ENCODE results near the gene IGFL1. TPM values are rescaled to one million over a fixed set of nuclear protein-coding genes. Genes with fewer than 3 reads are reported as not detected.
"Not testable (repeated sequence)": the region's sequence is repeated elsewhere in the genome, so short reads cannot be mapped to it uniquely, and the experiment has no call there.

IGFL1 gene
- total RNA-seq, result not detected

GRCh38 chr19:46229442-46229841, at the start of gene IGFL1:
Gene IGFL1, plus strand, starts transcription at chr19:46229742. Its CDS starts 33 bp downstream, at chr19:46229775.
- no peaks in the 10 kb centered on the region for H3K4me1 Mint-ChIP-seq (ENCODE audit: low read depth)
- no peaks in the 10 kb centered on the region for H3K36me3 Mint-ChIP-seq (ENCODE audit: insufficient read depth in 2 of 2)
- peaks cover 43% of the 10 kb centered on the region for H3K27me3 Mint-ChIP-seq (ENCODE audit: low read depth)
- DNase-seq (no peak), ATAC-seq (replicated peaks in 1 of 2) (no peak)
- H3K27ac Mint-ChIP-seq, result no peak within 1 kb of the TSS
- H3K9me3 Mint-ChIP-seq, result no peaks in the 10 kb centered on the region
- H3K4me3 Mint-ChIP-seq, result no peak within 1 kb of the TSS

- ATAC-seq (replicated peaks in 1 of 2), result no peak
- Mint-ChIP-seq H3K9me3 (no peaks in the 10 kb centered on the region), H3K4me1 (ENCODE audit: low read depth) (peaks cover 38% of the 10 kb centered on the region), H3K27me3 (ENCODE audit: low read depth) (peaks cover 63% of the 10 kb centered on the region), H3K4me3 (no peak overlapping the region), H3K36me3 (ENCODE audit: insufficient read depth in 2 of 2) (no peaks in the 10 kb centered on the region), H3K27ac (no peak overlapping the region)
- DNase-seq, result no peak
Measured at GRCh38 chr19:46180701-46181387, 48.7 kb upstream of the IGFL1 start.

DNA sequence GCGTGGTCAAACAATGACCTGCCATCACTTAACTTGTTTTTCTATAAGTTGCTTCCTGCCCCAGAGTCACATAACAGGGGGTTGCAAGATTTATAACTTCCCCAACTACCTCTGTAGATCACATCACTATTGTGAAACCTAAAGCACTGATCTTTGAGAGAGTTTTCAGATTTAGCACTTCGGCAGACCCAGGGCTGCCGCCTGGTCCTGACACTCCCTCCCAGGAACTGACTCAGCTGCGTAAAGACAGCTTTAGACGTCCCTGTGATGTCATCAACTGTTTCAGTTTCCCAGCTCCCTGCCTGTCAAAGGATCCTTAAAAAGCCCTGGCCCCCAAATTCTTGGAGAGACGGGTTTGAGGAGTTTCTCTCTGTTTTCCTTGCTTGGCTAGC, 48.2 kb upstream of the IGFL1 start:
- H3K27me3 Mint-ChIP-seq (ENCODE audit: low read depth), result peaks cover 64% of the 10 kb centered on the region
- H3K9me3 Mint-ChIP-seq, result no peaks in the 10 kb centered on the region
- H3K27ac Mint-ChIP-seq, result no peak overlapping the region
- H3K36me3 Mint-ChIP-seq (ENCODE audit: insufficient read depth in 2 of 2), result no peaks in the 10 kb centered on the region
- H3K4me3 Mint-ChIP-seq, result peak overlapping the region; percentile 1 to 36
- peaks cover 38% of the 10 kb centered on the region for H3K4me1 Mint-ChIP-seq (ENCODE audit: low read depth)
- DNase-seq (peak; percentile 22 to 48), ATAC-seq (replicated peaks in 1 of 2) (peak; percentile 83 to 94)

DNA sequence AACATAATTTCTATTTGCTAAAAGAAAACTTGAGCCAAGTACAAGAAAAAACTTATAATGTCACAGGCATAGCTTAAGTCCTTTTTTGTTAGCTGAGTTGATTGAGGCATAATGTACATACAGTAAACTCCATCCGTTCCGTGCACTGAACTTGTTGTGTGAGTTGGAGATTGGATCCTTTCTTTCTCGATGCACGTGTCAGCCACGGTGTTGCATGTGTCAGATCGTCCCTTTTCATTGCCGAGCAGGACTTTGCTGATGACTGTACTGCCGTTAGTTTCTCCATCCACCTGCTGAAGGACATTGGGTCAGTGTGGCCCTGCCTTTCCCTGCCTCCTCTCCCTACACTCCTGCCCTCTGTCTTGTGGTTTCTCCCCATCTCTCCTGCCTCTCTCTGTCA, 47.1 kb upstream of the IGFL1 start:
- no peaks in the 10 kb centered on the region for H3K9me3 Mint-ChIP-seq
- H3K4me3 Mint-ChIP-seq, result no peak overlapping the region
- peaks cover 63% of the 10 kb centered on the region for H3K27me3 Mint-ChIP-seq (ENCODE audit: low read depth)
- no peaks in the 10 kb centered on the region for H3K36me3 Mint-ChIP-seq (ENCODE audit: insufficient read depth in 2 of 2)
- H3K4me1 Mint-ChIP-seq (ENCODE audit: low read depth), result peaks cover 38% of the 10 kb centered on the region
- no peak overlapping the region for H3K27ac Mint-ChIP-seq
- ATAC-seq (replicated peaks in 1 of 2), result no peak
- no peak for DNase-seq

DNA sequence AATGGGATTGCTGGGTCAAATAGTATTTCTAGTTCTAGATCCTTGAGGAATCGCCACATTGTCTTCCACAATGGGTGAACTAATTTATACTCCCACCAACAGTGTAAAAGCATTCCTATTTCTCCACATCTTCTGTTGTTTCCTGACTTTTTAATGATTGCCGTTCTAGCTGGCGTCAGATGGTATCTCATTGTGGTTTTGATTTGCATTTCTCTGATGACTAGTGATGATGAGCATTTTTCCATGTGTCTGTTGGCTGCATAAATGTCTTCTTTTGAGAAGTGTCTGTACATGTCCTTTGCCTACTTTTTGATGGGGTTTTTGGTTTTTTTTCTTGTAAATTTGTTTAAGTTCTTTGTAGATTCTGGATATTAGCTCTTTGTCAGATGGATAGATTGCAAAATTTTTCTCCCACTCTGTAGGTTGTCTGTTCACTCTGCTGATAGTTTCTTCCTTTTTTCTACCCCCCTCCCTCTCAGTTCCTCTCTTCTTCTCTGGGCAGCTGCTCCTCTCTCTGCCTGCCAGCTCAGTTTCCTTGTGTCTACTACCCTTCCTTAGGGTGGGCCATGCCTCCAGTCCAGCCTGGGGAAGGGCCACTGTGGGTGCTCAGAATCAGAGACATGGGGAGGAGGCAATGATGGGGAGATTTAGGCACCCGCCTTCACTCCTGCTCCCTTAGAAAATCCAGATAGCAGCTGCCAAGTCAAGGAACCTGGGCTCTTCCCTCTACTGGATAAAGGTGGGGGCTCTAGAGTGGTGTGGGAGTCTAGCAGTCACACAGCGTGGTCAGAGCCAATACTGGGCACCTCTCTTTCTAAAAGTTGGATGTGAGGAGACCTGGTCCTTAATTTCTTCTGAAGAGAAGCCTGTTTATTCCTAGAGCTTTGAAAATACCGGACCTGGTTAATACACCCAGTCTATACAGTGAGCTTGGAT, 44.5 kb upstream of the IGFL1 start:
- DNase-seq; H3K36me3 Mint-ChIP-seq (ENCODE audit: insufficient read depth in 2 of 2); H3K9me3 Mint-ChIP-seq: not testable (repeated sequence)
- Mint-ChIP-seq H3K4me3 (peak overlapping the region; percentile 13 to 21), H3K27ac (peak overlapping the region; percentile 5), H3K4me1 (ENCODE audit: low read depth) (peaks cover 38% of the 10 kb centered on the region), H3K27me3 (ENCODE audit: low read depth) (peaks cover 58% of the 10 kb centered on the region)
- peak; percentile 24 to 56 for ATAC-seq (replicated peaks in 1 of 2)

DNA sequence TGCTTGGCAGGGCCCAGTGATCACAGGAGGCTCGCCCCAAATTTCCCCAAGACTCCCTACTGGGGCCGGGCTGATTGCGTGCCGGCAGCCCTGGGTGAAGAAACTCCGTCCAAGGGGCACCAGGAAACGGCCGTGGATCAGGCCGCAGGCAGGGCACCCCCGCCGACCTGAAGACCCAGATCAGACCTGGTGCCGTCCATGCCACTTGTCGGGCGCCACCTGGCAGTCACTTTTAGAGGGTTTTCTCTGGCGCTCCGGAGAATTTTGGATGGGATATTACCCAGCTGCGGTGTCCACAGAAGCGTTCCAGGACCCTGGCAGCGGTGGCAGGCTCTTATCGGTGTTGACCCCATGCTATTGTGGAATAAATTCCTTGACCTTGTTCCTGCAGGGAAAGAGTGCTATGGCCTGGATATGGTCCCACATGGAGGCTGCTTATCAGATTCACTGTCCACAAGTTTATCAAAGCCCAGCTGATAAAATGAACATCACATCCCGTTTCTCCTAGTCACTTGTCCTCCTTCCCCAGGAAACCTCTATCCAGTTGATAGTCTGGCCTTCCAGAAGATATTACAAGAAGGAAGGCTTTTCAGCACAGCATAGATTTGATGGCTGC, 43.3 kb upstream of the IGFL1 start:
- Mint-ChIP-seq H3K4me1 (ENCODE audit: low read depth) (peaks cover 35% of the 10 kb centered on the region), H3K9me3 (no peaks in the 10 kb centered on the region), H3K27ac (no peak overlapping the region), H3K4me3 (no peak overlapping the region), H3K36me3 (ENCODE audit: insufficient read depth in 2 of 2) (no peaks in the 10 kb centered on the region), H3K27me3 (ENCODE audit: low read depth) (peaks cover 70% of the 10 kb centered on the region)
- no peak for ATAC-seq (replicated peaks in 1 of 2)
- no peak for DNase-seq

DNA sequence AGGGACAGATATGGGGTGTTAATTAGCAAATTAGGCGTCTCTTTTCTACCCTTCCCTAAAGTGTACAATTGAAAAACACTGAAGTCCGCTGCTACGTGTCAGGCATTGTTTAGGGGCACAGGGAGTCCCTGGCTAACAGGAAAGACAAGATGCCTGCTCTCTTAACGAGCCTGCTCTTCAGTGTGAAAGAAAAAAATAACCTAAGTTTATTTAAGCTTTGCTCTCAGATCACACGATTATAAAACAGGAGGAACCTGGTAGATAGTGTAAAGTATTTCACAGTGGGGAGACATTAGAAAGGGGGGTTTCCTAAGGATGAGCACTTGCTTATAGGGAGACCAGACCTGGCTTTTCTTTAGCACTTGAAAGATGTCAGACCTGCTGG, 42.8 kb upstream of the IGFL1 start:
- Mint-ChIP-seq H3K4me3 (no peak overlapping the region), H3K27me3 (ENCODE audit: low read depth) (peaks cover 75% of the 10 kb centered on the region), H3K27ac (no peak overlapping the region), H3K9me3 (no peaks in the 10 kb centered on the region), H3K36me3 (ENCODE audit: insufficient read depth in 2 of 2) (no peaks in the 10 kb centered on the region), H3K4me1 (ENCODE audit: low read depth) (peaks cover 30% of the 10 kb centered on the region)
- ATAC-seq (replicated peaks in 1 of 2) (no peak), DNase-seq (no peak)

- Mint-ChIP-seq H3K9me3 (no peaks in the 10 kb centered on the region), H3K4me1 (ENCODE audit: low read depth) (peaks cover 11% of the 10 kb centered on the region), H3K4me3 (no peak overlapping the region), H3K36me3 (ENCODE audit: insufficient read depth in 2 of 2) (no peaks in the 10 kb centered on the region), H3K27me3 (ENCODE audit: low read depth) (peaks cover 71% of the 10 kb centered on the region), H3K27ac (no peak overlapping the region)
- DNase-seq, result no peak
- no peak for ATAC-seq (replicated peaks in 1 of 2)
Measured at GRCh38 chr19:46189971-46190888, 39.3 kb upstream of the IGFL1 start.

DNA sequence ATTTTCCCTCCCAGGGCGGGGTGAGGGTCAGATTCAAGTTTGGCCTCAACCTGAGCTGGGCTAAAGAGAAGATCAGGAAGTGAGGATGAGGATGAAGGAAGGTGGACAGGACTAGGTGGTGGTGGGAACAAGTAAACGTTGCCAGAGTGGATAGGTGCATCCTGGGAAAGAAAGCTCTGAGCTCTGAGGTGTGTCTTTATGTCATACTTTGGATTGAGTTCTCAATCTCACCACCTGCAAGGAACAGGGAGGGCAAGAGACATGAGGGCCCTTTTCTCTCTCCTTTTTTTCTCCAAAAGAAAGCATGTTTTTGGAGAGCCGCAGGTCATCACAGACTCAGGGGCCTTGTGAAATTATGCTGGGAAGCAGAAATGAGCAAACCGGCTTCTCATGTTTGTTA, 38.2 kb upstream of the IGFL1 start:
- DNase-seq (no peak), ATAC-seq (replicated peaks in 1 of 2) (no peak)
- Mint-ChIP-seq H3K27ac (no peak overlapping the region), H3K4me1 (ENCODE audit: low read depth) (peaks cover 4% of the 10 kb centered on the region), H3K36me3 (ENCODE audit: insufficient read depth in 2 of 2) (no peaks in the 10 kb centered on the region), H3K9me3 (no peaks in the 10 kb centered on the region), H3K27me3 (ENCODE audit: low read depth) (peaks cover 77% of the 10 kb centered on the region), H3K4me3 (no peak overlapping the region)

- H3K4me3 Mint-ChIP-seq, result no peak overlapping the region
- peaks cover 77% of the 10 kb centered on the region for H3K27me3 Mint-ChIP-seq (ENCODE audit: low read depth)
- no peaks in the 10 kb centered on the region for H3K36me3 Mint-ChIP-seq (ENCODE audit: insufficient read depth in 2 of 2)
- peaks cover 4% of the 10 kb centered on the region for H3K4me1 Mint-ChIP-seq (ENCODE audit: low read depth)
- DNase-seq (no peak), ATAC-seq (replicated peaks in 1 of 2) (no peak)
- H3K9me3 Mint-ChIP-seq, result no peaks in the 10 kb centered on the region
- H3K27ac Mint-ChIP-seq, result no peak overlapping the region
Measured at GRCh38 chr19:46191972-46192371, 37.6 kb upstream of the IGFL1 start.

DNA sequence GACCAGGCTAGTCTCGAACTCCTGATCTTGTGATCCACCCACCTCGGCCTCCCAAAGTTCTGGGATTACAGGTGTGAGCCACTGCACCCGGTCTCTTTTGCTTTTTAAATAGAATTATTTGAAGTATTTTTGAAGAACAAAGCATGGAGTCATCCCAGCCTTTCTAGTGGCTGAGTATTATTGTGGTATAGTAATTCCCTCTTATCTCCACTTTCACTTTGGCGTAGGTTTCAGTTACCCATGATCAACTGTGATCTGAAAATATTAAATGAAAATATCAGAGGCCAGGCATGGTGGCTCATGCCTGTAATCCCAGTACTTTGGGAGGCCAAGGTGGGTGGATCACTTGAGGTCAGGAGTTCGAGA, 36.9 kb upstream of the IGFL1 start:
- H3K9me3 Mint-ChIP-seq; H3K4me3 Mint-ChIP-seq; H3K36me3 Mint-ChIP-seq (ENCODE audit: insufficient read depth in 2 of 2); ATAC-seq (replicated peaks in 1 of 2); H3K4me1 Mint-ChIP-seq (ENCODE audit: low read depth); H3K27ac Mint-ChIP-seq; DNase-seq: not testable (repeated sequence)
- peaks cover 83% of the 10 kb centered on the region for H3K27me3 Mint-ChIP-seq (ENCODE audit: low read depth)

DNA sequence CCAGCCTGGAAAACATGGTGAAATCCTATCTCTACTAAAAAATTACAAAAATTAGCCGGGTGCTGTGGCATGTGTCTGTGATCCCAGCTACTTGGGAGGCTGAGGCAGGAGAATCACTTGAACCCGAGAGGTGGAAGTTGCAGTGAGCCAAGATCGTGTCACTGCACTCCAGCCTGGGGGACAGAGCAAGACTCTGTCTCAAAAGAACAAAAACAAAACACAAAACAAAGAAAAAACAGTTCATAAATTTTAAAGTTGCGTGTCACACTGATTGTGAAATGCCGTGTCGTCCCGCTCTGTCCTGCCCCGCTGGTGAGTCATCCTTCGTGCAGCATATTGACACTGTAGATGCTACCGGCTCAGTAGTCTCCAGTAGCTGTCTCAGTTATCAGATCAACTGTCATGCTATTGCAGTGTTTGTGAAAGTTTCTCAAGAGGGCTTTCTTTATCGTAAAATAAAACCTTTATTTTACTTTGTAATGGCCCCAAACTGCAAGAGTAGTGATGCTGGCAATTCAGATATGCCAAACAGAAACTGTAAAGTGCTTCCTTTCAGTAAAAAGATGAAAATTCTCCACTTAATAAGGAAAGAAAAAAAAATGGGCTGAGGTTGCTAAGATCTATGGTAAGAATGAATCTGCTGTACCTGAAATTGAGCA, 36.4 kb upstream of the IGFL1 start:
- peak; percentile 17 to 19 for DNase-seq
- H3K36me3 Mint-ChIP-seq (ENCODE audit: insufficient read depth in 2 of 2), result no peaks in the 10 kb centered on the region

More for the DNA sequence above, 36.4 kb upstream of the IGFL1 start:
- H3K9me3 Mint-ChIP-seq, result no peaks in the 10 kb centered on the region
- H3K27ac Mint-ChIP-seq, result no peak overlapping the region
- no peak overlapping the region for H3K4me3 Mint-ChIP-seq
- peaks cover 4% of the 10 kb centered on the region for H3K4me1 Mint-ChIP-seq (ENCODE audit: low read depth)
- H3K27me3 Mint-ChIP-seq (ENCODE audit: low read depth), result peaks cover 80% of the 10 kb centered on the region
- peak; percentile 75 to 88 for ATAC-seq (replicated peaks in 1 of 2)

Measured in activated T-cell treated with anti-CD3 and anti-CD28 coated beads, Interleukin-2, amount 50 U/mL, for 72 hours (primary cell).